Calu3 (cell line): ENCODE data around the gene LRRIQ3. TPM values are rescaled to one million over a fixed set of nuclear protein-coding genes. Genes with fewer than 3 reads are reported as not detected.
"Not testable (repeated sequence)": the region's sequence is repeated elsewhere in the genome, so short reads cannot be mapped to it uniquely, and the experiment has no call there.

Source experiments
- BruUV-seq: library from RNA; stranded (reverse); fragments of 400-500 nt; replicated peaks from 2 replicates; lab custom pipeline; 2021; lab: Mats Ljungman, UMichigan
- CTCF ChIA-PET: fragments of 300-600 bp; sonication (Branson Sonifier 250); formaldehyde crosslinking; loops from one replicate; lab custom pipeline; 2022; ENCODE audit warnings: antibody characterized with exemption; lab: Charles Lee
- DNase-seq: peaks from one replicate; pipeline ENCODE4 v3.0.0; 2022
- H3K27ac Mint-ChIP-seq: one replicate; pipeline ENCODE4 v1.8.0; 2022; ENCODE audit warnings: mixed read lengths; ENCODE audit not compliant: unreplicated experiment
- H3K27me3 Mint-ChIP-seq: one replicate; pipeline ENCODE4 v1.8.0; 2022; ENCODE audit warnings: mixed read lengths; ENCODE audit not compliant: unreplicated experiment
- H3K36me3 Mint-ChIP-seq: one replicate; pipeline ENCODE4 v1.8.0; 2022; ENCODE audit warnings: mild to moderate bottlenecking, moderate library complexity, mixed read lengths; ENCODE audit not compliant: insufficient read depth, unreplicated experiment
- H3K4me1 Mint-ChIP-seq: one replicate; pipeline ENCODE4 v1.8.0; 2022; ENCODE audit warnings: mild to moderate bottlenecking, low read depth, mixed read lengths; ENCODE audit not compliant: unreplicated experiment
- H3K4me3 Mint-ChIP-seq: one replicate; pipeline ENCODE4 v1.8.0; 2022; ENCODE audit warnings: mild to moderate bottlenecking, low read depth, moderate library complexity, mixed read lengths; ENCODE audit not compliant: unreplicated experiment
- H3K9me3 Mint-ChIP-seq: one replicate; pipeline ENCODE4 v1.8.0; 2022; ENCODE audit warnings: low read depth, mixed read lengths; ENCODE audit not compliant: unreplicated experiment
- CTCF ChIP-seq: fragments of 200-600 bp; IDR thresholded peaks from one replicate; pipeline ENCODE4 v1.8.0; 2022; ENCODE audit warnings: antibody characterized with exemption; ENCODE audit not compliant: unreplicated experiment
- intact Hi-C: fragments of 100-400 bp; cut with micrococcal nuclease; formaldehyde crosslinking; loops from one replicate; pipeline ENCODE4 v1.10.0; 2022; ENCODE audit not compliant: unreplicated experiment
- total RNA-seq: library from RNA; stranded (reverse); gene quantifications from 2 replicates; pipeline ENCODE4 v1.2.3, GENCODE V29; 2022

Gene LRRIQ3
- total RNA-seq, 1 experiment from 2014 or later: 0.52 TPM

GRCh38 chr1:74180490-74180889, 17.5 kb downstream of the LRRIQ3 start:
- no peak for TF ChIP-seq CTCF
- no TSS peak for BruUV-seq
- no peak for DNase-seq
- no peaks in the 10 kb centered on the region for H3K27me3 Mint-ChIP-seq
- no peak overlapping the region for H3K4me3 Mint-ChIP-seq
- H3K27ac Mint-ChIP-seq: no peak overlapping the region
- H3K9me3 Mint-ChIP-seq: no peaks in the 10 kb centered on the region
- intact Hi-C loops: no loop called here
- H3K4me1 Mint-ChIP-seq: no peaks in the 10 kb centered on the region
- H3K36me3 Mint-ChIP-seq: no peaks in the 10 kb centered on the region
- CTCF ChIA-PET: no interaction called here

- H3K27ac Mint-ChIP-seq, BruUV-seq, intact Hi-C loops, CTCF ChIA-PET, H3K4me1 Mint-ChIP-seq, DNase-seq, H3K9me3 Mint-ChIP-seq, H3K4me3 Mint-ChIP-seq, H3K36me3 Mint-ChIP-seq, H3K27me3 Mint-ChIP-seq: not testable (repeated sequence)
Observed at GRCh38 chr1:74174423-74174822, 23.6 kb downstream of the LRRIQ3 start.

- DNase-seq: no peak
- Mint-ChIP-seq H3K9me3 (peaks cover 5% of the 10 kb centered on the region), H3K4me1 (no peaks in the 10 kb centered on the region), H3K27ac (no peak overlapping the region), H3K27me3 (no peaks in the 10 kb centered on the region), H3K36me3 (no peaks in the 10 kb centered on the region), H3K4me3 (no peak overlapping the region)
- CTCF ChIA-PET: no interaction called here
- intact Hi-C loops: no loop called here
- BruUV-seq: no TSS peak
- TF ChIP-seq CTCF: no peak
Observed at GRCh38 chr1:74162333-74162732, 35.6 kb downstream of the LRRIQ3 start.

GRCh38 chr1:74161497-74161896, 36.5 kb downstream of the LRRIQ3 start:
- TF ChIP-seq CTCF: no peak
- DNase-seq: no peak
- no peaks in the 10 kb centered on the region for H3K4me1 Mint-ChIP-seq
- intact Hi-C loops: no loop called here
- peaks cover 5% of the 10 kb centered on the region for H3K9me3 Mint-ChIP-seq
- H3K27me3 Mint-ChIP-seq: no peaks in the 10 kb centered on the region
- CTCF ChIA-PET: no interaction called here
- BruUV-seq: no TSS peak
- no peak overlapping the region for H3K4me3 Mint-ChIP-seq
- no peak overlapping the region for H3K27ac Mint-ChIP-seq
- no peaks in the 10 kb centered on the region for H3K36me3 Mint-ChIP-seq

- BruUV-seq: no TSS peak
- Mint-ChIP-seq H3K4me1 (no peaks in the 10 kb centered on the region), H3K9me3 (peaks cover 2% of the 10 kb centered on the region), H3K27ac (no peak overlapping the region), H3K4me3 (no peak overlapping the region), H3K36me3 (no peaks in the 10 kb centered on the region), H3K27me3 (no peaks in the 10 kb centered on the region)
- no peak for TF ChIP-seq CTCF
- CTCF ChIA-PET: no interaction called here
- DNase-seq: no peak
- intact Hi-C loops: no loop called here
Observed at GRCh38 chr1:74160046-74160445, 37.9 kb downstream of the LRRIQ3 start.
